ENCODE measurements around the gene GSAP.

Gene GSAP

GRCh38 chr7:77326131-77326530, 90.0 kb downstream of the GSAP start:
- DNase-seq = no peak

- no peak for DNase-seq
These were observed 94.8 kb downstream of the GSAP start for GRCh38 chr7:77321300-77321699.

GRCh38 chr7:77320714-77321113, 95.4 kb downstream of the GSAP start:
- DNase-seq = no peak

- no peak for DNase-seq
These were observed 96.0 kb downstream of the GSAP start for GRCh38 chr7:77320137-77320536.

GRCh38 chr7:77318019-77318418, 98.1 kb downstream of the GSAP start:
- DNase-seq = no peak

- no peak for DNase-seq
These were observed 99.8 kb downstream of the GSAP start for GRCh38 chr7:77316219-77316978.

- DNase-seq = no peak
These were observed 101.0 kb downstream of the GSAP start for GRCh38 chr7:77315182-77315591.

- no peak for DNase-seq
These were observed 102.2 kb downstream of the GSAP start for GRCh38 chr7:77313876-77314480.

GRCh38 chr7:77313085-77313484, 103.1 kb downstream of the GSAP start:
- DNase-seq = no peak

GRCh38 chr7:77310982-77311381, 105.2 kb downstream of the GSAP start:
- DNase-seq = no peak

- DNase-seq = no peak
These were observed 106.4 kb downstream of the GSAP start for GRCh38 chr7:77309714-77310220.

GRCh38 chr7:77308792-77309191, 107.4 kb downstream of the GSAP start:
- DNase-seq = no peak

- no peak for DNase-seq
These were observed 109.7 kb downstream of the GSAP start for GRCh38 chr7:77306231-77307067.

GRCh38 chr7:77295549-77295948, 120.6 kb downstream of the GSAP start:
- DNase-seq = no peak

GRCh38 chr7:77293046-77293445, 123.1 kb downstream of the GSAP start:
- no peak for DNase-seq

- no peak for DNase-seq
These were observed 125.7 kb downstream of the GSAP start for GRCh38 chr7:77290425-77290824.

- no peak for DNase-seq
These were observed 126.8 kb downstream of the GSAP start for GRCh38 chr7:77289387-77289786.

GRCh38 chr7:77288676-77289320, 127.4 kb downstream of the GSAP start:
- no peak for DNase-seq

GRCh38 chr7:77284616-77285015, 131.5 kb downstream of the GSAP start:
- no peak for DNase-seq

- no peak for DNase-seq
These were observed 132.1 kb downstream of the GSAP start for GRCh38 chr7:77284005-77284404.

- no peak for DNase-seq
These were observed 133.3 kb downstream of the GSAP start for GRCh38 chr7:77282897-77283296.

- no peak for DNase-seq
These were observed 134.2 kb downstream of the GSAP start for GRCh38 chr7:77281780-77282478.

Data from activated effector memory CD4-positive, alpha-beta T cell treated with Interleukin-2 at 50 U/mL for 16 hours (primary cell).